HTERT RPE-1 (cell line): ENCODE measurements around the gene RPL9.
"Not testable (repeated sequence)": the region's sequence is repeated elsewhere in the genome, so short reads cannot be mapped to it uniquely, and the experiment has no call there.

Experiments used
- in situ Hi-C: fragments of 300-500 bp; cut with MboI; formaldehyde crosslinking; loops from 4 replicates; pipeline ENCODE4 v1.14.3; 2020; ENCODE audit warnings: low sequenced_read_pairs

The RPL9 gene

DNA sequence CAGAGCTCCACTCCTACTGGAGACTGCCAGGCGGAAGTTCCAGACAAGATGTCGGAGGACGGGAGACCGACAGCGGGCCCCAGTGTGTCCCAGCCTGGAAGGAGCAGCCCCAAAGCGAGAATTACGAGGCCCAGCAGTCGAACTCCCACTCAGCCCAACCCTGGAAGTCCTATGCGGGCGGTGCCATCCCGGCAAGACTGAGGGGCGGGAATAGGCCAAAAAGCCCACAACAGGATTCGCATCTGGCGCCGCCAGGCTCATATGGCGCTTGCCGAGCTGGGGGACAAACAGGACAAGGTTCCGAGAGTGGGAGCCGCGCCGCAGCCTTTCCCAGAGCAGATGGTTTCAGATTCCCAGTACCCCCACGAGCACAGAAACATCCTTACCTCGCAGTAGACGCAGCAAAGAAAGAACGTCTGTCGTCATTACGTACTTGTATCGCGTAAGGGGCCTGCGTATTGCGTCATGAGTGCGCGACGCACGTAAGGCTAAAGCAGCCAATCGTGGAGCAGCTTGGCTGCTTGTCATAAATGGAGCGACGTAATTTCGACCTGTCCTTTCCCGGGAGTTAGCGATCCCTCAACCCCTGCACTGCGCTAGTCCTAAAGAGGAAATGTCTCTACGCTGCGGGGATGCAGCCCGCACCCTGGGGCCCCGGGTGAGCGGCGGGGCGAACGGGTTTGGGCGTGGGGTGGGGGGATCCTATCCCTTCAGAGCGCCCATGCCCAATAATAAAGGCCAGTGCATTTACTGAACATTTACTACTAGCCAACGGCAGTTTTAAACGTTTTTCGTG is at the start of gene RPL9, which contains the start of gene LIAS:
Gene RPL9 (minus strand): TSS at position 418 of the 796 bp plus-strand sequence. CDS start 483 bp downstream, outside the sequence.
Gene LIAS (plus strand): TSS at position 552 of the 796 bp plus-strand sequence. CDS start 62 bp downstream, at position 614.
- in situ Hi-C loops = no loop called here

DNA sequence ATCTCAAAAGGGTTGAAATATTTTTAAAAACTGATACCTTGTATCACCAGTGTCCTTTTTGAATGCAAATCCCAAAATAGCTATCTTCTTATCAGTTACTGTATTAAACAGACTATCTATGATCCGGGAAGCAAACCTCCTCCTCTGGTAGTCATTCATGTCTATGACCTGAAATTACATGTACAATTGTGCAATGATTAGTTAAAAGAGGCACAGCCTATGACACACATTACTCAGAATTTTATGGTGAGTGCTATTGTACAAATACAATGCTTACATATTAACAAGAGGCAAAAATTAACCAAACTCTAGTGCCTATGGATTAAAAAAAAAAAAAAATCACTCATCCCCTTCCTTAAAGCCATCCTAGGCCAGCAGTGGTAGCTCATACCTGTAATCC is 46.9 kb upstream of the RPL9 start:
- in situ Hi-C loops = no loop called here

DNA sequence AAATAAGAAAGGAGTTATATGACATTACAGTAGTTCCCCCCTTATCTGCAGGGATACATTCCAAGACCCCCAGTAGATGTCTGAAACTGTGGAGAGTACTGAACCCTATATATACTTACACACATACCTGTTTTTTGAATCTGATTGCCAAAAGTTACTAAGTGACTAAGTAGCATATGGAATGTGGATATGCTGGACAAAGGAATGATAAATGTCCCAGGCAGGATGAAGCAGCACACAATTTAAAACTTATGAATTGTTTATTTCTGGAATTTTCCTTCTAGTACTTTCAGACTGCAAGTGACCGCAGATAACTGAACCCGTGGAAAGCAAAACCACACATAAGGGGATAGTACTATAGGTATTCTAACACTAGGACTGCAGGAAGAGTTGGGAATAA is 45.8 kb upstream of the RPL9 start:
- in situ Hi-C loops = no loop called here

DNA sequence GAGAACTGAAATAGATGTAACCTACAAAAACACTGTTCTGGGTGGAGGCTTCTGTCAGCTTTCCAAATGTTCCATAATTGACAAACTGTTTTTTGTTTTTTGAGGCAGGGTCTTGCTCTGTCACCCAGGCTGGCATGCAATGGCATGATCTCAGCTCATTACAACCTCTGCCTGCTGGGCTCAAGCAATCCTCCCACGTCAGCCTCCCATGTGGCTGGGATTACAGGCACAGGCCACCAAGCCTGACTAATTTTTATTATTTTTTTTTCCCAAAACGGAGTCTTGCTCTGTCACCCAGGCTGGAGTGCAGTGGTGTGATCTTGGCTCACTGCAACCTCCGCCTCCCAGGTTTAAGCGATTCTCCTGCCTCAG is 43.9 kb upstream of the RPL9 start:
- in situ Hi-C loops = not testable (repeated sequence)

DNA sequence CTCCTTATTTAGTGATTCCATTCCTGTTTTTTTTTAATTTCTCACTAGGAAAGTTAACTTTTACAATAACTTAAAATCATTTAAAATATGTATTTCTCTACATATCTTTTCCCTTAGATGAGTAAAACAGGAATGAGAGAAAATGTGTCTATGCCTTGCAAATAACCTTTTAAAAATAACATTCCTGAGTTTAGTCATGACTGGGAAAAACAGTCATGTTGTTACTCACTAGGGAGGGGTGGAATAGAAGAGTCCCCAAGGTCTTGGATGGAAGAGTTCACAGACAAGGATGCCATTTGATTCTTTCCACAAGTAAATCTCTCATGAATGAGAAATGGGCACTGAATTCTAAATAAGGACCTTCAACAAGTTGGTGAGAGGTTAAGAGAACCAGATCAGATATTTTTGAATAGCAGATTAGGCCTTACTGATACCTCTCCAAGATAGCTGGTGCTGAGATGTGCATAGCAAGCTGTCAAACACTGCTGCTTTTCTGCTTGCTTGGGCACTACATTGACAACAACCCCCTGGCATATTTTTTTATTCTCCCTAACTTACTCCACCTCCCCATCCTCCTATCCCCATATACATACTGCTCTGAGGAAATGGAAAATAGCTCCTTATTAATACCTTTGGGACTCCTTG is 43.4 kb upstream of the RPL9 start:
- in situ Hi-C loops = no loop called here

DNA sequence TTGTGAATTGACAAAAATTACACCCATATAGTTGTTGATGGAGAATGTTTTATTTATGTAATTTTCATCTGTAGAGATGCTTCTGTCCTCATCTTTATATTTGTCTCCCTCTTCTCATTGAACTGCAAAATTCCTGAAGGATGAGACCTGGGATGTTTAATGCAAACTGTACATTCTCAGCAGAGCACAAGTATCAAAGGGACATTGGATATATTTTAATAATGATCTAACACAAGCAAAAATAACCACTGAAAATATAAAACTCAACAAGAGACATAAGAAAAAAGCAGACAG is 40.0 kb upstream of the RPL9 start:
- in situ Hi-C loops = no loop called here

DNA sequence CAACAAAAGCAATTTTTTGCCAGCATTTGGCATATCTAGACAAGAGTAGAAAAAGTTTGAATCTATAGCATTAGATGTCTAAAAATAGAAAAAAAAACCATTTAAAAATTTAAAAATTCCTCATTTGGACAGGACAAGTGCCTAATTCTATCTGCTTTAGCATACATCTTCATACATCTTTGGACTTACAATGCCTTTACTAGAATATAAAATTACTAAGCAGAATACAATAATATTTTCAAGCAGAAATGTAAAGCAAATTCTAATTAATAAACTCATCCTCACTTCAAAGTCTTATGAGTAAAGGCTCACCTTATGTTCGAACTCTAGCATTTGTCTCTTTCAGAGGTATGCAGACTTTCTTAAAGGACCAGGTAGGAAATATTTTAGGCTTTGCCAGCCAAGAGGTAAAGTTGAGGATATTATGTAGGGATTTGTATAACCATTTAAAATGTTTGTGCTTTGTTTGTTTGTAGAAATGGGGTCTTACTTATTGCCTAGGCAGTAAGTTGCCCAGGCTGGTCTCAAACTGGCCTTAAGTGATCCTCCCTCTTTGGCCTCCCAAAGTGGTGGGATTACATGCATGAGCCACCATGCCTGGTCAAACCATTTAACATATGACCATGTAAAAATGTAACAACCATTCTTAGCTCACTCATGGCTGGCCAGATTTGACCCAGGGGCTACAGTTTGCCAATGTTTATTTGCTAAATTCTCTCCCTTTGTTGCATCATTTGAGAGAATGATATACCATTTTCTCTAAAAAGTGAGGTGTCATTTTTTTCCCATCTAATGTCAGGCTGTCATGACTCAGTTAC is 39.4 kb upstream of the RPL9 start:
- in situ Hi-C loops = no loop called here

DNA sequence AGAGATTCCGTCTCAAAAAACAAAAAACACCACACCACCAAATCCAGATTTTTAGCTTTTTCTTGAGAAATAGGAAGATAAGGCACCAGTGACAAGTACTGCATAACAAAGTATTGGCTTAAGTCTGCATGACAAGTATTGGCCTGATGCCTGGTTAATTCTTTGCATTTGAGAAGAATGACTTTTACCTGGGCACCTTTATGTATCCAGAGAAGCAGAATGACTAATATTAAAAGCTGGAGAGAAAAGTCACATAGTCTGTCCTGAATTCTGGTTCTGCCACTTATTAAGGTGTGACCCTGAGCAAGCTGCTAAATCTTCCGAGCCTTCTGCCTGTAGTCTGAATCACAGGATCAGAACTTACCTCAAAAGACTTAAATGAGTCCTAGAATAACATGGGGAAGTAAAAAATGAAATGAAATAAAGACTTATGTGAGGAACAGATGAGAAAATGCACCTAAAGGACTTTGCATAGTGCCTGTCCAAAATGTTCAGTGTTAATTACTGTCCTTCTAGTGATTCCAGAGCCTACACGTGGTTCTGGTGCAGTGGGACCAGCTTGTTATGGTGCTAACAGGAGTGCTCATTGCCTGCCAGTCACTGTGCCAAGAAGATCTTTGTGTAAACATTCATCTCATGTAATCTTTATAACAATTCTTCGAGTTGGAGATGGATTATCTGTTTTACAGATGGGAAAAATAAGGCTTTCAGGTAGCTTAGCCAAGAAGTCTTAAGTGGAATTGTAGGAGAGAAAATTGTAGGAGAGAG is 36.9 kb upstream of the RPL9 start:
- in situ Hi-C loops = no loop called here

DNA sequence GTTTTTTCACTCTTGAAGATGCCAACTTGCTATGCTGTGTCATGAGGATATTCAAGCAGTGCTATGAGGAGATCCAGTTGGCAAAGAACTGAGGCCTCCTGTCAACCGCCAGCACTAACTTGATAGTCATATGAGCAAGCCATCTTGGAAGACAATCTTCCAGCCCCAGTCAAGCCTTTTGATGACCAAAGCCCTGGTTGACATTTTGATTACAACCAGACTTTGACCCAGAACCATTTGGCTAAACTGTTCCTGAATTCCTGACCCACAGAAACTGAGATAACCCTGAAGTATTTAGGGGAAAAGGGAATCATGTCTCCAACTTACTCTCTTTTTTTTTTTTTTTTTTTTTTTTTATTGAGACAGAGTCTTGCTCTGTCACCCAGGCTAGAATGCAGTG is 35.6 kb upstream of the RPL9 start:
- in situ Hi-C loops = no loop called here

DNA sequence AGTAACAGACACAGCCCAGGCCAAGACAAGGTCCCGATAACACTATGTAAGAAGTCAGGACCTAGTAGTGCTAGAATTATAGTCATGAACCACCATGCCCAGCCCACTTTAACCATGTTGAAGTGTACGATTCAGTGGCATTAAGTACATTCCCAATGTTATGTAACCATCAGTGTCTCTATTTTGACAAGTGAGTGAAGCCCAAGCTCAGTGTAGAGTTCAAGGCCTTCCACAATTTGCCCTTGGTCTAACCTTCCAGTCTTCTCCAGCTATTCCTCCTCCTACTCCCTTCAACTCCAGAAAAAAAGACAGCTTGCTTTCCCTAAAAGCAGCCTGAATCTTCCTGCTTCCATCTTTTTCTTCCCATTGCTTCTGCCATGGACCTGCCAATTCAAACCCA is 31.6 kb upstream of the RPL9 start:
- in situ Hi-C loops = no loop called here

DNA sequence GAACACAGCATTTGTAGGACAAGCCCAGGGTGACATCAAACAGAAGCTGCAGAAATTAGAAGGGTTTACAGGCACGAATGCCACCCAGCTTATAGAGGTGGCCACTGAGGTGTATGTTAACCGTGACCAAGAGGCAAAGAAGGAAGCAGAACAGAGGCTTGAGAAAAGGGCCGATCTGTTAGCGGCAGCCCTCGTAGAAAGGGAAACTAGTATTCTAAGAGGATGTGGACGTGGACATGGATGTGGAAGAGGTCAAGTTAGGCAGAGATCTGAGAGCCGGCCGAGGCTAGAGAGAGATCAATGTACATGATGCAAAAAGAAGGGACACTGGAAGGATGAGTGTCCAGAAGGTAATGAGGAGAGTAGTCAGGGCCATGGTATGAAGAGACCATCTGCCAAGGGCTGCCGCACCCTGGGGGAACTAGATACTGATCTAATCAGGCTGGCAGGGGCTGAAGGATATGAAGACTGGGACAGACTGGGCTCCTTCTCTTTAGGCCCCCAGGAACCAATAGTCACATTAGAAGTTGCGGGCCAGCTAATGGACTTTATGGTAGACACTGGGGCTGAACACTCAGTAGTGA is 27.6 kb upstream of the RPL9 start:
- in situ Hi-C loops = no loop called here

DNA sequence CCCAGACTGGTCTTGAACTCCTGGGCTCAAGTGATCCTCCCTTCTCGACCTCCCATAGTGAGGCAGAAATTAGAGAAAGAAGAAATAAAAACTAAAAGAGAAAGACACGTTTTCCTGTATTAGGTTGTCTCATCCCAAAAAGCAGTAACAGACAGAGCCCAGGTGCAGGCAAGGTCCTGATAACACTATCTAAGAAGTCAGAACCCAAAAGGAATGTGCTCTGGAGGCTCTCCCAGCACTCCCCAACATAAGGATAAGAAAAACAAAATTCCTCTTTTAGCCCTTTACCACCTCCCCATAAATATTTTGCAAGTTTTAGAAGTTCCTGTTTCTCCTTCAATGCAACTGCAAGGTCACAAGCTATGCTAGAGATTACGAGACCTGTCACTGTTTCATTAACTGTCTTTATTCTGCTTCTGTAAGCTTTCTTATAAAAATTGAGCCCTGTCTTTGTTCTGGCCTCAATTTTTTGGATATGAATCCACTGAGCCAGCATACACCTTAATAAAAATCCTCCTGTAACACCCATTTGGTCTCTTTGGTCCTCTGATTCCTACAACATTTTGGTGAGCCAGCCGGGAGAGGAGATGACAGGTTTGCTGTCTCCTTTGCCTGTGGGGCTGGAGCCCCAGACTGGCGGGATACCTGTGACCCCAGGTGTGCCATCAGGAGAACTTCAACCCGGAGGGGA is 26.0 kb upstream of the RPL9 start:
- in situ Hi-C loops = no loop called here

DNA sequence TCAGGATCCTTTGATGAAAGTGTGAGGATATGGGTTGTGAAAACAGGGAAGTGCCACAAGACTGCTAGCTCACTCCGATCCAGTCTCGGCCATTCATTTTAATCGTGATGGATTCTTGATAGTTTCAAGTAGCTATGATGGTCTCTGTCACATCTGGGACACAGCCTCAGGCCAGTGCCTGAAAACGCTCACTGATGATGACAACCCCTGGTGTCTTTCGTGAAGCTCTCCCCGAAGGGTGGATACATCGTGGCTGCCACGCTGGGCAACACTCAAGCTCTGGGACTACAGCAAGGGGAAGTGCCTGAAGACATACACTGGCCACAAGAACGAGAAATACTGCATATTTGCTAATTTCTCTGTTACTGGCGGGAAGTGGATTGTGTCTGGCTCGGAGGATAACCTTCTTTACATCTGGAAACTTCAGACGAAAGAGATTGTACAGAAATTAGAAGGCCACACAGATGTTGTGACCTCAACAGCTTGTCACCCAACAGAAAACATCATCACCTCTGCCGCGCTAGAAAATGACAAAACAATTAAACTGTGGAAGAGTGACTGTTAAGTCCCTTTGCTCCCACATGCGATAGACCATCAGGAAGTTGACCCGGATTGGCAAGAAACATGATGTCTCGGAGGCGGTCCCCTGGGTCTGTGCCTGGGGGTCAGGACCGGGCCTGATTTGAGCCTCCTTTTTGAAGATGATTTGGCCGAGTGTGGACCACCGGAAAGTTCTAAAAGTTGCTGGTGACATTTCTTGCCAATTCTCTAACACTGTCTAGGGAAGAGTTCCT is 22.4 kb upstream of the RPL9 start:
- in situ Hi-C loops = no loop called here

DNA sequence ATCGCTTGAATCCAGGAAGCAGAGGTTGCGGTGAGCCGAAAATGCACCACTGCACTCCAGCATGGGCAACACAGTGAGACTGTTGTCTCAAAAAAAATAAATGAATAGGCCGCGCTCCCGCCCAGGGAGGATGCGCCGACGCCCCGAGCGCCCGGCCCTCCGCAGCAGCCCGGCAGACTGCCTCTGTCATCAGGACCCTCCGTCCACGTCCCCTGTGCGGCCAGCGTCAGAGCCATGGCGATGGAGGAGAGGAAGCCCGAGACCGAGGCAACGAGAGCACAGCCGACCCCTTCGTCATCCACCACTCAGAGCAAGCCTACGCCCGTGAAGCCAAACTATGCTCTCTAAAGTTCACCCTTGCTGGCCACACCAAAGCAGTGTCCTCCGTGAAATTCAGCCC is 21.5 kb upstream of the RPL9 start:
- in situ Hi-C loops = no loop called here

DNA sequence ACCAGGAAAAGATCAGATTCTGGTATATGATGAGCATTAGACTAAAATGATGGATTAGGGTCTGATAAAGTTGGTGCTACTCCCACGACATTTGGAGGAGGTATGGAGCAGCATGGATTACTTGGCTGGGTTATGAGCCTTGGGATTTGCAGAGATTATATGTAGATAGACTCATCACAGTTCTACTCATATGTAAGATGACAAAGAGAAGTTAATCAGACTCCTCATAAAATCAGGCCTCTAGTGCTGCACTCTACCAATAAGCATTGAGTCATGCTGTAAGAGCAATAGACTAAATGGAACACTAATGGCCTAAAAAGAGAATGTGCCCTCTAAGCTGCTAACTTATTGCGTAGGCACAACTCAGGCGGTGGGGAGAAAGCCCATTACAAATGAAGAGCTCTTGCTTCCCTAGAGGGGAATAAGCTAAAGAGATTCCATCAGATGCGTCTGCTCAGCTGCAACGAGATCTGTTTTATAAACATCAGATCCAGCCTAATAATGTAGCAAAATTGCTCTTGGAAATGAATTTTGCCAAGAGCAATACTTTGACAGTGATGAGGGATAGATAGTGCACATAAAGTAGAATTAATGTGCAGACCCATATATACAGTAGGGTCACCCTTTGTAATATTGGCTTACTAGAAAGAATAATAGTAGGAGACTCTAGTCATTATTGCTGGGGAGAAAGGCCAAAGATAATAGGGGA is 17.6 kb upstream of the RPL9 start:
- in situ Hi-C loops = no loop called here

DNA sequence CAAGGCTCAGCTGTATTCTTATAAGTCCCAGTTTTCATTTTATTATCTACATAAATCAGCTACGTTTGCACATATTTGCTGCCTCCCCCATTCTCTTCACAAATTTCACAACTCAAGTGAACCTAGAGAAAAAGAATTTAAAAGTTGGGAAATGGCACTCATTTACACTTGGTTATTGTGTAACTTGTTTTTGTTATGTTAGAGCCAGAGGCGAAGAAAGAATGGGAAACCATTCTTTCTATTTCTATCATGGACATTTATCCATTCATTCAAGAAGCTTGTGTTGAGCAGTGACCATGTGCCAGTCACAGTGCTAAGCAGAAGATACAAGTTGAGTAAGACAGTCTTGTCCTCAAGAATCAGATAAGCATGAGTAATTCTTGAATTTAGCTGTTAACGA is 13.7 kb upstream of the RPL9 start:
- in situ Hi-C loops = no loop called here

DNA sequence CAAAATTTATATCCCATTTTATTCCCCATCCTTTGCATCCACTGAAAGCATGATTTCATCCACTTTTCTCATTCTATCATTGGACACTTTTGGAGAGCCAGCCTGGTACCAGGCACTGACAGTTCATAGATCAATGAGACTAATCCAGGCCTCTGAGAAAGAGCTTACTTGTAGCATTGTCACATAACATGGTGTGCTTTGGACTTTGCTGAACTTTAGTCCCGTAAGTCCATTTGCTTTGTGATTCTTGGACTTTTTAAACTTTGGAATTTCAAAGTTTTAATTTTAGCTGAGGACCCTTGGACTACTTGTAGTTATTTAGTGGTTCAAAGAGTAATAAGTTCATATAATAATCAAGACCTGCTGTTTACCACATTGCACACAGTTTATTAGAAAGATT is 11.7 kb upstream of the RPL9 start:
- in situ Hi-C loops = no loop called here

DNA sequence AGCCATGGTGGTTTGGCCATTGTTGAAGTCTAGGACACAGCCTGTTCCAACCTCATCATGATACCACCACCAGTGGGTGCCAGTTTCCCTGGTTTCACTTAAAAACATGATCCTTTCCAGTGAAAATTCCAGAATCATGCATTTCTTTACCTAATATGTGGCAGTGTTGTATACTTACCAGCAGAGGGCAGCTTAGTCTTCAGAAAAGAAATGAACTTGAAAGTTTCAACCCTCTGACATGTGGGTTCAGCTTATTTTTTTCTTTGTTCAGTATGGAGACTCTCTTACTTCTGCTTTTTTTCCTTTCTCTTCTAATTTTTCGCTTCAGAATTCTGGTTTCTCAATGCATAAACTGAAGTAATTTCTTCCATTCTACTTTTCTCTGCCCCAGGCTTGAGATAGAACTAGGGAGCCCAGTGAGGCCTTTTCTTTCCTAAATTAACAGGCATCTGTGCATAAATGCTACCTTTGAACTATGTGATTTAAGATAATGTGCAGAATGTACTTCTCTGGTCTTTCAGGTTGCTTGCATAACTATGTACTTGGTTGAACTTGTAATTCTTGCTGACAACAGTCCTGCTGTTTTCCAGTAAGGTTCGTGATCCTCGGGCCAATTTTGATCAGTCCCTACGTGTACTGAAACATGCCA is 10.8 kb upstream of the RPL9 start:
- in situ Hi-C loops = no loop called here
